Progenitor cell of endocrine pancreas (in vitro differentiated cells): Measurements from ENCODE around the gene B3GALT5. TPM values are rescaled to one million over a fixed set of nuclear protein-coding genes. Genes with fewer than 3 reads are reported as not detected.

Experiments
- DNase-seq: peaks from one replicate; pipeline ENCODE4 v3.0.0; 2021; ENCODE audit warnings: low spot score; ENCODE audit not compliant: unreplicated experiment
- H3K27ac Mint-ChIP-seq: 2 replicates; pipeline ENCODE4 v1.8.0; 2021; ENCODE audit warnings: mild to moderate bottlenecking, moderate library complexity, mixed read lengths
- H3K27me3 Mint-ChIP-seq: 2 replicates; pipeline ENCODE4 v1.8.0; 2021; ENCODE audit warnings: mixed read lengths
- H3K36me3 Mint-ChIP-seq: 2 replicates; pipeline ENCODE4 v1.8.0; 2022; ENCODE audit warnings: mixed read lengths; ENCODE audit not compliant: insufficient read depth
- H3K4me1 Mint-ChIP-seq: 2 replicates; pipeline ENCODE4 v1.8.0; 2021; ENCODE audit warnings: low read depth, mixed read lengths
- H3K4me3 Mint-ChIP-seq: 2 replicates; pipeline ENCODE4 v1.8.0; 2021; ENCODE audit warnings: low read depth, mild to moderate bottlenecking, moderate library complexity, mixed read lengths
- H3K9me3 Mint-ChIP-seq: 2 replicates; pipeline ENCODE4 v1.8.0; 2021; ENCODE audit warnings: low read depth, mixed read lengths
- CTCF ChIP-seq: fragments of 200-600 bp; sonication (generic); IDR thresholded peaks from one replicate; pipeline ENCODE4 v1.5.0; 2021; ENCODE audit warnings: antibody characterized with exemption, mild to moderate bottlenecking; ENCODE audit not compliant: unreplicated experiment
- total RNA-seq: library from RNA; stranded (reverse); gene quantifications from 2 replicates; pipeline ENCODE4 v1.2.1, GENCODE V29; 2021

Gene B3GALT5
- total RNA-seq, 1 donor from 2014 or later = 0.86 TPM

GRCh38 chr21:39631842-39632562, 19.3 kb downstream of the B3GALT5 start:
- Mint-ChIP-seq H3K4me3 (no peak overlapping the region), H3K9me3 (no peaks in the 10 kb centered on the region), H3K36me3 (no peaks in the 10 kb centered on the region), H3K4me1 (peaks cover 5% of the 10 kb centered on the region), H3K27me3 (peaks cover 14% of the 10 kb centered on the region), H3K27ac (no peak overlapping the region)
- DNase-seq = no peak
- no peak for TF ChIP-seq CTCF

- H3K27ac Mint-ChIP-seq = no peak overlapping the region
- H3K27me3 Mint-ChIP-seq = peaks cover 16% of the 10 kb centered on the region
- no peaks in the 10 kb centered on the region for H3K9me3 Mint-ChIP-seq
- H3K4me1 Mint-ChIP-seq = peaks cover 11% of the 10 kb centered on the region
- H3K4me3 Mint-ChIP-seq = no peak overlapping the region
- TF ChIP-seq CTCF = no peak
- no peak for DNase-seq
- H3K36me3 Mint-ChIP-seq = no peaks in the 10 kb centered on the region
These were observed 20.2 kb downstream of the B3GALT5 start for GRCh38 chr21:39632796-39633442.

- no peaks in the 10 kb centered on the region for H3K9me3 Mint-ChIP-seq
- H3K4me1 Mint-ChIP-seq = peaks cover 18% of the 10 kb centered on the region
- H3K4me3 Mint-ChIP-seq = no peak overlapping the region
- no peaks in the 10 kb centered on the region for H3K36me3 Mint-ChIP-seq
- DNase-seq = no peak
- H3K27ac Mint-ChIP-seq = no peak overlapping the region
- no peak for TF ChIP-seq CTCF
- H3K27me3 Mint-ChIP-seq = peaks cover 16% of the 10 kb centered on the region
These were observed 21.0 kb downstream of the B3GALT5 start for GRCh38 chr21:39633770-39634181.

GRCh38 chr21:39634507-39634906, 21.8 kb downstream of the B3GALT5 start:
- no peak overlapping the region for H3K27ac Mint-ChIP-seq
- H3K9me3 Mint-ChIP-seq = no peaks in the 10 kb centered on the region
- DNase-seq = no peak
- TF ChIP-seq CTCF = no peak
- no peaks in the 10 kb centered on the region for H3K36me3 Mint-ChIP-seq
- peaks cover 16% of the 10 kb centered on the region for H3K27me3 Mint-ChIP-seq
- H3K4me1 Mint-ChIP-seq = peaks cover 20% of the 10 kb centered on the region
- no peak overlapping the region for H3K4me3 Mint-ChIP-seq

GRCh38 chr21:39637197-39637970, 24.6 kb downstream of the B3GALT5 start:
- H3K27me3 Mint-ChIP-seq = peaks cover 16% of the 10 kb centered on the region
- no peaks in the 10 kb centered on the region for H3K36me3 Mint-ChIP-seq
- H3K27ac Mint-ChIP-seq = no peak overlapping the region
- no peak for TF ChIP-seq CTCF
- DNase-seq = no peak
- H3K9me3 Mint-ChIP-seq = no peaks in the 10 kb centered on the region
- no peak overlapping the region for H3K4me3 Mint-ChIP-seq
- peaks cover 25% of the 10 kb centered on the region for H3K4me1 Mint-ChIP-seq
